ENCODE measurements around the gene MAL. TPM values are rescaled to one million over a fixed set of nuclear protein-coding genes. Genes with fewer than 3 reads are reported as not detected.
A peak's percentile ranks its signal among the peaks of the same experiment; 100 is the strongest.

Gene MAL
- total RNA-seq, 1 donor from 2014 or later: 504 TPM

- no peak for DNase-seq (ENCODE audit: low read depth)
Measured at GRCh38 chr2:95061601-95062183, 36.2 kb downstream of the MAL start.

DNA sequence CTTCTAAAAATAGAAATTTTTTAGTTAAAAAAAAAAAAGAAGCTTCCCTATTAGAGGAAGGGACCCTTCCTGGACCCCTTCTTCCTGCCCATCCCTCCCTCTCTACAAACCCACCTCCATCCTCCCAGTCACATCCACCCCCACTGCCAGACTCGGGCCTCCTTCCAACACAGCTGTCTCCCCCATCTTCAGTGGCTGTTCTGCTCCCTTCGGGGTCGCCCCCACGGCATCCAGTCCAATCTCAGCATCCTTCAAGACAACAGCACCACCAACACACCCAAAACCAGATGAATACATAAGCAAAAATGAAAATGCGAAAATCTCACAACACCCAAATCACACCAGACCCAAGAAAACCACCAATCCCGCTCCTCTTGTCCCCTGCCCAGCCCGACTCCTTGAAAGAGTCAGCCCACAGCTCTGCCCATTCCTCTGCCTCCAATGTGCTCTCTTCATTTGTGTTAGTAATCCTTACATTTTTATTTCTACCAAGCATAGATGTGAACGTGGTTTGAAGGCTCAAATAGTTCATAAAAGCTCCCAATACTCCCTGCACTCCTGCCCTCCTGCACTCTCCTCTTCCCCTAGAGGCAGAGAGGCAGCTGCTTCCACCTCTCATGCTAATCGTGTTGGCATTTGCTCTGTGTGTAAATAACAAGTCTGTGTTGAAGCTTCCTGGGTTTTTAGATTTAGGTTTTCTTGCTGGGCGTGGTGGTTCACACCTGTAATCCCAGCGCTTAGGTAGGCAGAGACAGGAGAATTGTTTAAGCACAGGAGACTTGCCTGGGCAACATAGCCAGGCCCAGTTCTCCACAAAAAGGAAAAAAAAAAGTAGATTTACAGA is 37.0 kb downstream of the MAL start:
- peak; percentile 43 for DNase-seq (ENCODE audit: low read depth)

- peak; percentile 31 for DNase-seq (ENCODE audit: low read depth)
Measured at GRCh38 chr2:95063086-95063958, 37.8 kb downstream of the MAL start.

DNA sequence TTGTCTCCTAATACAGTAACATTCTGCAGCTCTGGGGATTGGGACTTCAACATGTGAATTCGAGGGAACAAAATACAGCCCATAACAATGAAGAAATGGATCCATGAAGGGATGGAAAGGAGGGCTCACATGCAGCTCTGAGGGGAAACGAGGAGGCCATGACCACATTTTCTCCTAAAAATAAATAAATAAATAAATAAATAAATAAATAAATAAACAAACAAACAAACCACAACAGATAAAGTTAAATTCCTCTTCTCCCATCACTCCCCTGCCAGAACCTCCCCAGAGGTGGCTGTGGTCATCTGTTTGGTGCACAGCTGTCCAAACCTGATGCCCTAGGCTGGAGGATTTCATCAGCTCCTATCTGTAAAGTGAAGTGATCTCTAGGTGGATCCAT is 42.7 kb downstream of the MAL start:
- no peak for DNase-seq (ENCODE audit: low read depth)

- no peak for DNase-seq (ENCODE audit: low read depth)
Measured at GRCh38 chr2:95069465-95069864, 44.0 kb downstream of the MAL start.

- no peak for DNase-seq (ENCODE audit: low read depth)
Measured at GRCh38 chr2:95071856-95072255, 46.3 kb downstream of the MAL start.

DNA sequence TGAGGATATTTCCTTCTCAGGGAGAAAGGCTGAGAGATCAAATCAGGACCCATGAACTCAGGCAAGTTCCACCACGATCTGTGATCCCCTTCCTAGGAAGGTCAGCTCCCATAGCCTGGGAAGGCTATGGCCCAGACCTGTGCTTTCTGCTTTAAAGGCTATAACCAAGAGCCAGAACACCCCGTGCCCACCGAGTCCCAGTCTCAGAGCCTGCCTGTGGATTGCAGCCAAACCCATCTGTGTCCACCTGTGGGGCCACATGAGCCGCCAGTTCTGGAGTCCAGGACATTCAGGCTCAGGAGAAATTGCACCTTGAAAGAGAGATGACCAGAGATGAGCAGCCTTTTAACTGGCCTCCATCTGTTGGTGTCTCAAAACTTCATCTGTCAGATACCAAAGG is 46.9 kb downstream of the MAL start:
- DNase-seq (ENCODE audit: low read depth): no peak

- peak; percentile 49 for DNase-seq (ENCODE audit: low read depth)
Measured at GRCh38 chr2:95073856-95074662, 48.6 kb downstream of the MAL start.

DNA sequence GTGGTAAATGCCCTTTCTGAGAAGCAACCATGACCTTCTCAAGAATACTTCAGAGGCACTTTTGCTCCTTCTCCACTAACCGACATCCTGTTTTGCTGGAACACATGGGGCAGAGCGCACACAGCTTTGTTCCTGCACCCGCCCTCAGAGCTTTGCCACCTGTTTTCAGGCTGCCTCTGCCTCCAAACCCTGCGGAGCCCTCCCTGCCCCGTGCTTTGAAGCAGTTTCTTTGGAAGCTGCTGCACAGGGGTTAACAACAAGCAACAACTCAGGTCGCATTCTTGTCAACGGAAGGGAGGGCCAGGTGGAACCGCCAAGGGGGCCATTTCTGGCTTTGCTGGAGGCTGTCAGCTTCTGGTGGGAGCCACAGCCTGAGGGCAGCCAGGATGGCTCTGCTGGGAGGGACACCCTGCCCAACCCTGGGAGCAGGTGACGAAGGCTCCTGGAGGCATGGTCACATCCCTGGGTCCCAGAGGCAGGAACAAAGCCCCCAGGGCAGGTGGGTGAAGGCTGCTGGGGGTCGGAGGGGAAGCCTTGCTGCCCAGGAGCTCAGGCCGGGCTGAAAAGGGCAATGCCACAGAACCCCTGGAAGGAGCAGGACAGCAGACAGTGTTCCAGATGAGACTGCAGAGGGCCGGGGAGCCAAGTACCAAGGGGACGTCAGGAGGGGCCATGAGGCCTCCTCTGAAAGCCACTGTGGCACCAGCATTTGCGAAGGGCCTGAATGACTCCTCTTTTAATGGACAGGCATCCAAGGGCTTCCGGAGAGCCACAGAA is 49.3 kb downstream of the MAL start:
- no peak for DNase-seq (ENCODE audit: low read depth)

DNA sequence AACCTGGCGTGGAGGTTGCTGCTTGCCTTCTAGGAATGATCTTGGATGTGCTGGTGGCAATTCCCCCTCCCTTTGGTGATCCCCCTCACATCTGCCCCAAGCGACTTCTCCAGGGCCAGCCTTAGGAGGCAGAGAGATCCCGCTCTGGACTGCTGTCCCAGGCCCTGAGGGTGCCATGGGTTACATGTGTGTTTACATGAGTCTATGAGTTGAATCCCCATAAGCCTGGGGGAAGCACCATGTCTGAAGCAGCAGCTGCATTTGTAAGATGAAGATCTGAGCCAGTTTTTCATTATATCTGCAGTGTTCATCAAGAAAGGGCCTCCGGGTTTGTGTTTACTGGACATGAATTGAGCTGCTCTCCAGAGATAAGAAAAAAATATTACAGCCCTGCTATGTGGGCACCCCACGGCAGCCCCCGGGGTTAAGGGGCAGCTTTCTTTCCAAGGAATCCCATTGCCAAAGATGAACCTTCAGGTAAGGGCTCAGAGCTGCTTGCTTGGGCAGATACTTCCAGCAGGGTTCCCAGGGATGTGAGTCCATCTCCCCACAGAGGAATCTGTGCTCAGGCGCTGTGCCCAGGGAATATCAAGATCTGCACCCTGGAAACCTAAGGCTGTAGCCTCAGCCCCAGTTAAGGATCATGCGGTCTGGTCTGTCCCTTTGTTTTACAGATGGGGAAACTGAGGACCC is 50.1 kb downstream of the MAL start:
- no peak for DNase-seq (ENCODE audit: low read depth)

GRCh38 chr2:95076705-95077529 is 51.4 kb downstream of the MAL start:
- DNase-seq (ENCODE audit: low read depth): peak; percentile 46

DNA sequence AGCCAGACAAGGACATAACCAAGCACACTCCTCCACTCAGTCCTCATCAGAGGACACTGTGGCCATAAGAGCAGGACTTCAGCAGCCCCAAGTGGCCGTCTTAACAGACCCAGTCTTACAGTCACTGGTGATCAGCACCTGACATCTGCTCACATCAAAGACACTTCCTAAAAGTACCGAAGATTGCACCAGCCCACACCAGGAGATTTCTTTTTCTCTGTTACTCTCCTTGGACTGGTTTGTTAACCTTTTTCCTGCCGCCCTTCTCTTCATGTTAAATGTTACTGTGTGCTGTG is 52.0 kb downstream of the MAL start:
- peak; percentile 33 for DNase-seq (ENCODE audit: low read depth)

DNA sequence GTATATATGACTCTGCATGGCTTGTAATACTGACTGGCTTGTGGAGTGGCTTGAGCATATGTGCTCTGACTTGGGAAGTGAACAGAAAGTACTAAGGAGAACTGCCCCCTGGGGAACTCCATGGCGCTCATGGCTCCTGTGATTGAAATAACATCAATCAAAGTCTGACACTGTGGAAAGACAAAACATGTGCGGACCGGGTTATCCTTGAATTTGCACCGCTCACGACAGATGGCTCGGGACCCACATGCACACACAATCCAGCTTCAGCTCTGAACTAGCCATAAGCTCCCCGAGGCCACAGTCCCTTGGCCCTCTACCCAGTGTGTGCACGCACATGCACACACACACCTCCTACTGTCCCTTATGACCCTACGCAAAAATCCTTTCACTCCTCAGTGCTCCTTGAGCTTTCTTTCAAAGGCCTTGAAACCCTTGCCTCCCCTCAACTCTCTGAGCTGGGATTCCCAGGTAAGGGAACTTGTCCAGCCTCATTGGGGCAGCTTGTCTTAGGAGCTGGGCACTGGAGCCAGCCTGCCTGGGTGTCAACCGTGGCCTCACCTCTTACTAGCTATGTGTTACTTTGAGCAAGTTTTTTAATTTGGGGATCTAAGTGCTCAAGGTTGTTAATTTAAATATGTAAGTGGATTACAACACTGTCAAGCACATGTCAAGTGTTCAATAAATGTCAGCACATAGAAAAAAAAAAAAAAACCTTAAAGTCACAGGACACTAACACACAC is 52.5 kb downstream of the MAL start:
- no peak for DNase-seq (ENCODE audit: low read depth)

GRCh38 chr2:95079199-95079683 is 53.7 kb downstream of the MAL start:
- DNase-seq (ENCODE audit: low read depth): no peak

- no peak for DNase-seq (ENCODE audit: low read depth)
Measured at GRCh38 chr2:95082477-95082876, 57.0 kb downstream of the MAL start.

DNA sequence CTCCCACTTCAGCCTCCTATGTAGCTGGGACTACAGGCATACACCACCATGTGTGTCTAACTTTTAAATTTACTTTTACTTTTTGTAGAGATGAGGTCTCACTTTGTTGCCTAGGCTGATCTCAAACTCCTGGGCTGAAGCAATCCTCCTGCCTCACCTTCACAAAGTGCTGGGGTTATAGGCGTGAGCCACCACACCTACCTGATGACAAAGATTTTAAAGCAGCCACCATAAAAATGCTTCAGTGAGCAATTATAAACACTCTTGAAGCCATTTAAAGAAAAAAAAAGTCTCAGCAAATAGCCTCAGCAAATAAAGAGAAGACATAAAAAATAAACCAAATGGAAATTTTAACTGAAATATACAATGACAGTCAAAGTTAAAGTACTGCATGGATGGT is 60.5 kb downstream of the MAL start:
- DNase-seq (ENCODE audit: low read depth): no peak

DNA sequence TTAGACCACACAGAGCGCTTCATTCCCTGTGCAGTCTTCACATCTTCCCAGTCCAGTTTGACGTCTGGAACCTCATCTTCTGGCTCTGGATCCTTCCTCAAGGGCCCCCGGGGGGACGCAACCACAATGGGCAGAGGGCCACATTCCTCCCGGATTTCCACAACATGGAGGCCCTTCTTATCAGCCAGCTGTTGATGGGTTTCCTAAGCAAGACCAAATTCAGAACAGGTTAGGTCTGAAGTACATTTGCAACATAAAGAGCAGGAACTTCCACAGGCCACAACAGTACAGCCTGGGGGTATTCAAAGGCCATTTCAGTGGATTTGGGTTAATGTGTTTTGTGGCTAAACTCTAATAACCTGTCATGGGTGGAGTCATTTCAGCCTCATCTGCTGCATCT is 61.9 kb downstream of the MAL start:
- no peak for DNase-seq (ENCODE audit: low read depth)

DNA sequence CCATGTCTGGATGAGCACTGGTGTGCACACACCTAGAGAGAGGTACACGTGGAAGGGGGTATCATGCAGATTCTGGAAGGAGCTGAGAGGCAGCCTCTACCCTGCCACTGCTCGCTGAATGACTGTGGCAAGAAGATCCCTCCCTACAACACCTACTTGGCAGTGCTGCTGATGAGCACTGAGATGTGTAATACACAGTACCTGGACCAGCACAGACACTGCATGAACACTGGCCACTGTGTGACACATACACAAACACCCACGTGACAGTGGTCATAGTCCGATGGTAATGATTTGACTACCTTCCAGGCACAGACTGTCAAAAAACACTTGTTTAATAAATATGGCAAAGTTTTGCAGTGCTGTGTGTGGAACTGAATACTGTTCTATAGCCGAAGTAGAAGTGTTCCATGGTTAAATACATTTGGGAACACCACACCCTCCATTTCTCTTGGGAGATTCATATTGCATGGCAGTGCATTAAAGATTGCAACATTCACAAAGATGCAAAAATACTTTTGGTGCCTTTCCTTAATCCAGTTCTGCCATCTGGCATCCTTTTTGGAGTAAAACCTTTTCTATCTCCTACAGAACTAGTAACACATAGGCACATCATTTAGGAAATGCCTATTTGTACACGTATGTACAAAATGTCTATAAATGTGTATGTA is 66.5 kb downstream of the MAL start:
- DNase-seq (ENCODE audit: low read depth): no peak
